HG02885 (cell line): ENCODE measurements around the gene PELI2.

Experiments
- ATAC-seq: cut with Tn5 transposase; IDR thresholded peaks from one replicate; pipeline ENCODE4 v1.9.1; 2021; ENCODE audit warnings: mild to moderate bottlenecking; ENCODE audit not compliant: unreplicated experiment, poor library complexity

PELI2 gene

GRCh38 chr14:56168007-56168616 is 49.9 kb downstream of the PELI2 start:
- ATAC-seq, result no peak

DNA sequence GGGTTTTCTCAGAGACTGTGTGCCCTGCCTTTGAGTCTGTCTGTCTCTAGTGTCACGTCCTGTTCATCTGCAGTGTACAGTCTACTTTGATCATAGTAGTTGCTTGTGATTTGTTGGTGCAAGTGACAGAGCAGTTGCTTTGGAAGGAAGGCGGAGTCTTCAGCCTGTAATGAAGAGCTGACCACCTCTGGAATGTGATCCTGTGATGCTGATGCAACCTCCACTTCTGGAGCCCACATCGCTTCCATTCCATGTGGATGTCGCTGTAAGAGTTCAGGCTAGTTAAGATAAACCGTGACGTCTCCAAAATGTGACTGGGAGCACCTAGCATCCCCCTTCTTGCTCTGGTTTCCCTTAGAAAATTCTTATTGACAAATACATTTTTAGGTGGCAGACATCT is 51.8 kb downstream of the PELI2 start:
- ATAC-seq, result no peak

DNA sequence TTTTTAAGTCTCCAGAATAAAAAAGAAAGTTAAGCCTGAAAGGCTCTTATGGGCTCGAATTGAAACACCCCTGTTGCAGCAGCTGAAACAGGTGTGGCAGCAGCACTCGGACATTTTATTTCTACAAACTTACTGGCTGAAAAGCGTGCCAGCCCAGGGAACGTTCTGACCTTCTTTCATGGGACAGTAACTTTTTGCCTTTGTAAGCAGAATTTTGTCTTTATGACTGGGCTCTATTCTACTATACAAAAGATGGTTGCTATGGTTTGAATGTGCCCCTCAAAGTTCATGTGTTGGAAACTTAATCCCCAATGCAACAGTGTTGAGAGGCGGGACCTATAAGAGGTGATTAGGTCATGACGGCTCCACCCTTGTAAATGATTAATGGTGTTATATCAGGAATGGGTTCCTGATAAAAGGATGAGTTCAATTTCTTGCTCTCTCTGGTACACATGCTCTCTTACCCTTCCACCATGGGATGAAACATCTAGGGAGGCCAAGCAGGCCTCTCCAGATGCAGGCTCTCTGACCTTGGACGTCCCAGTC is 52.7 kb downstream of the PELI2 start:
- no peak for ATAC-seq

GRCh38 chr14:56172074-56172473 is 53.9 kb downstream of the PELI2 start:
- no peak for ATAC-seq

DNA sequence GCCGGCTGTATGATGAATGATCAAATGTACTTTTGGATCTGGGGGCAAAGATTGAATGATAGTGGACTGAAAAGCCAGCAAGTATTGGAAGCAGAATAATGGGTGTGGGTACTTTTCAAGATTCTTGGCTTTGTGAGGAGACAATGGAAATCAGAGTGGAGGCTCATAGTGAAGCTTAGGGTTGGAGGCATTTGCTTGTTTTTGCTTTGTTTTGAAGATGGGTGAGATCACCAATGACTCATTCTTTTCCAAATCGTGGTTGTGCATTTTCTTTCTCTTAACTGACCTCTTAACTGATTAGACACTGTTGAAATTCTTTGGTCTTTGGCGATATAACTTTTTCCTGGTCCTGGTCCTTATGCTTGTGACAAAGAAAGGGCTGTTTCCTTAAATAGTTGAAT is 54.4 kb downstream of the PELI2 start:
- ATAC-seq, result no peak

- no peak for ATAC-seq
These were observed 55.2 kb downstream of the PELI2 start for GRCh38 chr14:56173365-56173922.

GRCh38 chr14:56175773-56176172 is 57.6 kb downstream of the PELI2 start:
- no peak for ATAC-seq

DNA sequence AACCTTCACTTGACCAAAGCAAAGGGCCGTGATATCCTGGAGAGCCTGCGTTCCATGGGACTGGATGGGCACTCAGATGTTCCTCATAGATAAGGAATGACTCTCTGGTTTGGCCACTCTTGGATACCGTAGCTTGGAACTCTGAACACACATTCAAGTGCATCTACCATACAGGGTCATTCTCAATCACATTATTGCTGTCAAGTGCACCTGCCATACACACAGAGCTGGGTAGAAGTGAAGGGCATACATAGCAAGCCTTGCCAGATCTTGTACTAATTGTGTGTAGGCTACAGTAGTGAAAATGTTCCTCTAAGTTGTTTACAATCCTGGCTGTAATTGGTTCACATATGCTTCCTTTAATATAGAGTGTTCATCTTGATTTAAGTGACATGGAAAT is 58.3 kb downstream of the PELI2 start:
- no peak for ATAC-seq

DNA sequence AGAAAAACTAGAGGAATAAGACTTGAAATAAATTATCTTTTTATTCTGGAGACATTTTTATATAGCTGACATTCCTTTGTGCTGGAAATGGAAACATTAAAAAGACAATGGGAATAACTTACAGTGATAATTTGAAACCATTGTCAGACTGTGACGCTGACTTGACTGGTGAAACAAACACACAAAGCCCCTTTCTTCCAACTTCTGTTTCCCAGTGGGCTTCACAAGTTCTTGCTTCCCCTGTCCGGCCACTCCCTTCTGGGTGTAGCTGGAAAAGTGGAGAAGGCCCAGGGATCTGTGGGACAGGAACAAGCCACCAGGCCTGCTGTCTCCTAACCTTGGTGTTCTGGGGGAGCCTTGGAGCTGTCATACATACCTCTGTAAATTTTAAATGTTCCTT is 58.8 kb downstream of the PELI2 start:
- ATAC-seq, result no peak

- ATAC-seq, result no peak
These were observed 62.7 kb downstream of the PELI2 start for GRCh38 chr14:56180754-56181542.

DNA sequence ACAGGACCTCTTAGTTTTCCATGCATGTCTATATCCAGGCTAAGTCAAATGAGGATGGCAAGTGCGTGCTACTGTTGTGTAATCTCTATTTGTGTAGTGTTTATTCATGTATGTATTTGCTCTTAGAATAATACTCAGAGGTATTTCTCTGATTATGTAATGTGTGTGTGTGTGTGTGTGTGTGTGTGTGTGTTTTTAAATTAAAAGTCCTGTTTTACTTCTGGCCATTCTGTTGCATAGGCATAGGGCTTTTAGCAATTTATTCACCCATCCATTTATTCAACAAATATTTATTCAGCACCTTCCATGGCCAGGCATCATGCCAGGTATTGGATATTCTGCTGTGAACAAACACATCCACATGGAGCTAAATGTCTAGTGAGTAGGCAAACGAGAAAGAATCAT is 63.5 kb downstream of the PELI2 start:
- no peak for ATAC-seq

- no peak for ATAC-seq
These were observed 64.2 kb downstream of the PELI2 start for GRCh38 chr14:56182410-56182809.

DNA sequence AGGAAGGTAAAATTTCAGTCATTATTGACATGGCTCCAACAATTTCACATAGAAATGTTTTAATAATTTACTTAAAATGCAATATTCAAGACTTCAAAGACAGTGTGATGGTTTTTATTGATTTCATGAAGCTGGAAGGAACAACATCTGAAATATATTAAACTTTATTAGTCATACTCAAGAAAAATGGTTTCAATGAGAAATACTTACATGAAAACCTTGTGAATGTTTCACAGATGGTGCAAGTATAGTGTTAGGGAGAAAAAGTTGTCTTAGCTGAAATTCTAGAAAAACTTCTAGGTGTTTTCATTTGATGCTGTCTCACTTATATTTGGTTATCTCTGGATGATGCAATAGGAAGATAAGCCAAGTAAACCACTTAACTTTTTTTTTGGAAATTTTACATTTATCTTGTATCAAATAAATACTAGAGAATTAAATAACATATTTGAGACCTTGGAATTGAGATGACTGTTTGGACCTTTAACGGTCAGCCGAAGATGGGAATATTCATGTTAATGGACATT is 65.5 kb downstream of the PELI2 start:
- ATAC-seq, result no peak

- no peak for ATAC-seq
These were observed 67.8 kb downstream of the PELI2 start for GRCh38 chr14:56185992-56186391.

GRCh38 chr14:56187736-56188135 is 69.5 kb downstream of the PELI2 start:
- no peak for ATAC-seq

GRCh38 chr14:56189307-56189706 is 71.1 kb downstream of the PELI2 start:
- ATAC-seq, result no peak

- no peak for ATAC-seq
These were observed 75.1 kb downstream of the PELI2 start for GRCh38 chr14:56193347-56193746.

GRCh38 chr14:56194042-56194441 is 75.8 kb downstream of the PELI2 start:
- ATAC-seq, result no peak

- ATAC-seq, result no peak
These were observed 77.0 kb downstream of the PELI2 start for GRCh38 chr14:56195223-56195622.

GRCh38 chr14:56195704-56196103 is 77.5 kb downstream of the PELI2 start:
- peak; percentile 59 for ATAC-seq

GRCh38 chr14:56196274-56196673 is 78.1 kb downstream of the PELI2 start:
- ATAC-seq, result no peak
